Ammon's horn (tissue), 1 donor: ENCODE measurements around the gene CD274.
"Not testable (repeated sequence)": the region's sequence is repeated elsewhere in the genome, so short reads cannot be mapped to it uniquely, and the experiment has no call there.

Experiments
- DNase-seq: peaks from one replicate; pipeline ENCODE4 v3.0.0-alpha.2; 2016; ENCODE audit warnings: low spot score

Gene CD274

GRCh38 chr9:5438301-5439162 lies 11.8 kb upstream of the CD274 start:
- no peak for DNase-seq

- no peak for DNase-seq
Observed at GRCh38 chr9:5440426-5440825, 9.9 kb upstream of the CD274 start.

GRCh38 chr9:5441043-5441442 lies 9.3 kb upstream of the CD274 start:
- DNase-seq, result no peak

GRCh38 chr9:5442400-5443011 lies 7.8 kb upstream of the CD274 start:
- peak; percentile 85 for DNase-seq

- DNase-seq, result no peak
Observed at GRCh38 chr9:5443850-5444249, 6.5 kb upstream of the CD274 start.

GRCh38 chr9:5445096-5445495 lies 5.2 kb upstream of the CD274 start:
- not testable (repeated sequence) for DNase-seq

- DNase-seq, result no peak
Observed at GRCh38 chr9:5445886-5446285, 4.5 kb upstream of the CD274 start.

GRCh38 chr9:5446451-5447236 lies 3.7 kb upstream of the CD274 start:
- no peak for DNase-seq

- no peak for DNase-seq
Observed at GRCh38 chr9:5447337-5447736, 3.0 kb upstream of the CD274 start.

GRCh38 chr9:5448016-5448415 lies 2.3 kb upstream of the CD274 start:
- DNase-seq, result no peak

- DNase-seq, result no peak
Observed at GRCh38 chr9:5448461-5449435, 1.6 kb upstream of the CD274 start.

GRCh38 chr9:5449521-5450358 lies 602 bp upstream of the CD274 start:
- DNase-seq, result no peak

- no peak for DNase-seq
Observed at GRCh38 chr9:5452286-5452609, 1.9 kb downstream of the CD274 start.

- no peak for DNase-seq
Observed at GRCh38 chr9:5453004-5453403, 2.7 kb downstream of the CD274 start.

GRCh38 chr9:5453673-5454072 lies 3.3 kb downstream of the CD274 start:
- DNase-seq, result no peak

- DNase-seq, result no peak
Observed at GRCh38 chr9:5455181-5455580, 4.8 kb downstream of the CD274 start.

GRCh38 chr9:5459289-5459829 lies 9.0 kb downstream of the CD274 start:
- no peak for DNase-seq

- DNase-seq, result no peak
Observed at GRCh38 chr9:5460157-5460556, 9.8 kb downstream of the CD274 start.

- not testable (repeated sequence) for DNase-seq
Observed at GRCh38 chr9:5464831-5465330, 14.5 kb downstream of the CD274 start.

GRCh38 chr9:5466005-5466404 lies 15.7 kb downstream of the CD274 start:
- DNase-seq, result no peak
